MV-4-11 (cell line): ENCODE measurements around the gene CYTH4.
"Not testable (repeated sequence)": the region's sequence is repeated elsewhere in the genome, so short reads cannot be mapped to it uniquely, and the experiment has no call there.

Source experiments
- DNase-seq: peaks from one replicate; lab custom pipeline; 2025; lab: John Stamatoyannopoulos, UW

Gene CYTH4

DNA sequence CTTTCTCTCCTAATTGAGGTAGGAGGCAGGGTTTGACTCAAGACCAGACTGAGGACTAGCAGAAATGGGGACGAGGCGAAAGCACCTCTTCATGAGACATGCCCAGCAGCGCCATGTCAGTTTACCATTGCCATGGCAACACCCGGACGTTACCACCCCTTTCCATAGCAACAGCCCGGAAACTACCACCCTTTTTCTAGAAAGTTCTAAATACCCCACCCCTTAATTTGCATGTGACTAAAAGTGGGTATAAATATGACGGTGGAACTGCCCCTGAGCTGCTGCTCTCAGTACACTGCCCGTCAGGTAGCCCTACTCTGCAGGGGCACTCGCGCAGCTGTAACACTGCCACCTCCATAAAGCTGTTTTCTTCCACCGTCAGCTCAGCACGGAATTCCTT, 32.3 kb upstream of the CYTH4 start:
- no peak for DNase-seq

- DNase-seq = not testable (repeated sequence)
These were observed 30.5 kb upstream of the CYTH4 start for GRCh38 chr22:37251836-37252235.

GRCh38 chr22:37253126-37253660, 29.1 kb upstream of the CYTH4 start:
- no peak for DNase-seq

DNA sequence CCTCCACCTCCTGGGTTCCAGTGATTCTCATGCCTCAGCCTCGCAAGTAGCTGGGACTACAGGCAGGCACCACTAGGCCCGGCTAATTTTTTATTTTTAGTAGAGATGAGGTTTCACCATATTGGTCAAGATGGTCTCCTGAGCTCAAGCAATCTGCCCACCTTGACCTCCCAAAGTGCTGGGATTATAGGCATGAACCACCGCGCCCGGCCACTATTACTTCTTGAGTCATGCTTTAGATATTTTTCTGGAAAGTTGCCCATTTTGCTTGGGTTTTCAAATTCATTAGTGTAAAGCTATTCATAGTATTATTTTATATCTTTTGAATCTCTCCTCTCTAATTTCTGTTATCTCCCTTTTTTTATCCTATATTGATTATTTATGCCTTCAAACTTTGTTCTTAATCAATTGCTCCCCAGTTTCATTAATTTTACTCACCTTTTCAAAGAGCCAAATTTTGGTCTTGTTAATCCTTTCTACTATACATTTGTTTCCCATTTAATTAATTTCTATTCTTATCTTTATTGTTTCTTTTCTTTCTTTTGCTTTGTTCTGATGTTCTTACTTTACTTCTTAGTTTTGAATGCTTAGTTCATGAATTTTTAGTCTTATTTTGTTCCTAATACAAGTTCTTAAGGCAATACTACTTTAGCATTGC, 28.0 kb upstream of the CYTH4 start:
- DNase-seq = no peak

DNA sequence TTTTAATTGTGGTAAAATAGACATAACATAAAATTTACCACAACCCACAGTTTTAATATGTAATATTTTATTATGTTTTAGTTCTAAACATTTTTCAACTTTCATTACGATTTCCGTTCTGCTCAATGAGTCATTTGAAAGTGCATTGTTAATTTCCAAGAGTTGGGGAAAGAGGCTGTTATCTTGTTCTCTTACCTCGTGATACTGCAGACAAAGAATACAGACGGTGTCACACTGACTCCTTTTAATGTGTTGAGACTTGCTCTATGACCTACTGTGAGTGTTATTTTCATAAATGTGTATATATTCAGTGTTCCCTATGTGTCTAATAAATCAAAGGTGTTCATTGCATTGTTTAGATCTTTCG, 27.5 kb upstream of the CYTH4 start:
- DNase-seq = no peak

DNA sequence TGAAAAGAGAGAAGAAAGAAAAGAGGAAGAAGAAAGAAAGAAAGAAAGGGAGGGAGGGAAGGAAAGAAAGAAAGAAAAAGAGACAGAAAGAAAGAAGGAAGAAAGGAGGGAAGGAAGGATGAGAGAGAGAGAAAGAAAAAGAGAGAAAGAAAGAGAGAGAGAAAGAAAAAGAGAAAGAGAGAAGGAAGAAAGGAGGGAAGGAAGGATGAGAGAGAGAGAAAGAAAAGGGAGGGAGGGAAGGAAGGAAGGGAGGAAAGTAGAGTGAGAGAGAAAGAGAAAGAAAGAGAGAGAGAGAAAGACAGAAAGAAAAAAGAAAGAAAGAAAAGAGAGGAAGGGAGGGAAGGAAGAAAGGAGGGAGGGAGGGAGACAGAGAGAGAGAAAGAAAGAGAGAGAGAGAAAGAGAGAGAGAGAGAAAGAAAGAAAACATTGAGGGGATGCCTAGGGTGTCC, 26.7 kb upstream of the CYTH4 start:
- no peak for DNase-seq

DNA sequence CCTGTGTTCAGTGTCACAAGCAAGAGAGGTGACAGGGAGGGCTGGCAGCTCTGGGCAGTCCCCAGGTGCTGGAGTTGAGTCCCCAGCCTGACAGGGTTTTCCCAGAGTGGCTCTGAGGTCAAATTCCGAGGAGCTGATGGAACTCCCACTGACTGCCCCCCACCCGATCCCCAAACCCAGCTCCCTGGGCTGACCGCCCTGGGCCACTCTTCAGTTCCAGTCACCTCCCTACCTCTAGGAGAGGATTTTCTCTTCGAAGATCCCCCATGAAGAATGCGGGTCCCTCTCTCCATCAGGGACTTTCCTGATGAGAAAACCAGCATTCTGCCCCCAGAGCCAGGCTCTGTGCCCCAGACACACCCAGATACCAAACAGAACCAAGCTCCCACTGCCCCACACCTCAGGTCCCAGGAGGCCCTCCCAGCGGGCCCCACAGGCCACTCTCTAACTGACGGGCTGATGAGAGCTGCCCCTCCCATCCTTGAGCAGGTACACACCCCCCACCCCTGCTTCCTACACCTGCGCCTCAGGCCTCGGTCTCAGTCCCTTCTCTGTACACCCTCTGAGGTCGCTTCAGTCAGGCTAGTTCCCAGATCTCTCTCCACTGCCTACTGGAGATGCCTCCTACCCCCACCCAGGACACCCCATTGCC, 26.1 kb upstream of the CYTH4 start:
- DNase-seq = no peak

- DNase-seq = no peak
These were observed 24.1 kb upstream of the CYTH4 start for GRCh38 chr22:37258005-37258752.

DNA sequence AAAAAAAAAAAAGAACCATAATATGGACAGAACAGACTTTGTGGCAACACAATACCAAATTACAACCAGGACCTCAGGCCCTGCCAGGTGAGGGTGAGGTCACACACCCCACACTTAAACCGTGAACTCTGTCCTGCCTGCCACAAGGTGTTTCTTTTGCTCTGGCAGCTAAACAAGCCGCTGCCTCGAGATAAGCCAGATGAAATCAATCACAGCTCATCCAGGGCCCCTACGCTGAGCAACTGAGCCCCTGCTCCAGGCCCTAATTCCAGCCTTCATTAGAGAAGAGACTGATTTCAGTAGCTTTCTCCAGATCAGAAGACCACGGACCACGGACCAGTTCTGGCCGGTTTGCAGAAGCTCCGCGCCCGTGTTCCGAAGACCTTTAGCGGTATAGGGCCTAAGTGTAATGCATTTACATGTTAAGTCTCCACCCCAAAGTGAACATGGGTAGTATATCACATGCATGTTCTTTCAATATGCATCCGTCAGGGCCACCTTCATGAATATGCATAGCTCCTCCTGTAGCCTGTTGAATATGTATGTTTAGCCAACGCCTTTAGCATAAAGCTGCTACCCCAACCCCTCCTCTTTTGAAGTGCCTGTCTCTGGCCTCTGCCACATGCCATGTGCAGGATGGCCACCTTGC, 23.4 kb upstream of the CYTH4 start:
- DNase-seq = no peak

DNA sequence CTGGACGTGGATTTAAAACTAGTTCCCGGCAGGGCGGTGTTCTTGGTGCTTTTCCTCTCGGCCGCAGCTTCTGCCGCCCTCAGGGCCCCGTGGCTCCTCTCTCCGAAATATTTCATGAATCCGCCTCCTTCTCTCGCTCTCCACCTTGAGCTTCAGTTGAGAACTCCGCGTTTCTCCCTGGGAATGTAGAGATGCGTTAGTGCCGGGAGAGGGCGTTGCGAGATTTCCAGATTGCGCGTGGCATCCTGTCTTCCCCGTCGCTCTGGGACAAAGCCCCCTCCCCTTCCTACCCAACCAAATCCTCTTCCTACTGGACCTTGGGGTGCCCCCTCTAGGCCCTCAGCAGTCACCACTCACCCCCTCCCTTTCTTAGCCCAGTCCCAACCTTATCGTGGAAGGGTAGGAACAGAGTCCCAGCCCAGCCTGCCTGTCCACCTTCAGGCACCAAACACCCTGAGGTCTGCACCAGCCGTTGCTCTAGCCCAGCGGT, 22.7 kb upstream of the CYTH4 start:
- DNase-seq = peak; percentile 47

GRCh38 chr22:37260155-37260795, 22.0 kb upstream of the CYTH4 start:
- DNase-seq = no peak

- peak; percentile 44 for DNase-seq
These were observed 21.4 kb upstream of the CYTH4 start for GRCh38 chr22:37260901-37261336.

DNA sequence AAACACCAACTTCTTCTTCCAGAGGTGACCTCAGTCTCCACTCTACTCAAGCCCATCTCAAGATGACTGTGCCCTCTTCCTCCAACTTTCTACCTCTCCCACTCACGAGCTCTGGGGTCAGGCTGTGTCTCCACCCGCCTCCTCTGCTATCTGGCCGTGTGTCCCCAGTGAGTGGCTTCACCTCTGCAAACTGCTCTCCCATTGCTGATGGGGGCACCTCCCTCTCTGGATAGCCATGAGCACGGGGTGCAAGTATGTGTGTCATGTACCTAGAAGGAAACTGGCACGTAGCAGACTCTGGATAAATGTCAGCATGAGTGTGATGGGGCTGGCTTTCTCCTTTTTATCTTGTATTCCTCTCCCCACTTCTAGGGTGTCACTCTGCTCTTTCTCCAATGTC, 20.0 kb upstream of the CYTH4 start:
- no peak for DNase-seq

GRCh38 chr22:37263966-37264887, 18.1 kb upstream of the CYTH4 start:
- no peak for DNase-seq

- DNase-seq = no peak
These were observed 15.7 kb upstream of the CYTH4 start for GRCh38 chr22:37266581-37267134.

DNA sequence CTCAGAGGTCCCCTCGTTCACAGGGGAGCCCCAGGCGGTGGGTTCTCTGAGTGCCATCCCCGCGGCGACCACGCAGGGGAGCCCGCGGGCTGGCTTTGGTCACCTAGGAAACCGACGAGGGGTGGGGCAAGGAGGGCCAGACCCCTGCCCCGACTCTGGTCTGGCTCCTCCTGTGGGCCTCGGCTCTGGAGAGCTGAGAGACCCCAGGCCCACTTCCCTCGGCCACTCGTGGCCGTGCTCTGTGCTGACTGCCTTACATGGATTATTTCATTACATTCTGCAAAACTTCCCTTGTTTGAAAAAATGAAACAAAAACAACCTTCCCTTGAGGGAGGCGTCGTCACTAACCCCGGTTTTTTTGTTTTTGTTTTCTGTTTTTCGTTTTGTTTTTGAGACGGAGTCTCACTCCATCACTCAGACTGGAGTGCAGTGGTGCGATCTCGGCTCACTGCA, 15.1 kb upstream of the CYTH4 start:
- peak; percentile 29 for DNase-seq

- peak; percentile 89 for DNase-seq
These were observed 14.5 kb upstream of the CYTH4 start for GRCh38 chr22:37267661-37268413.

DNA sequence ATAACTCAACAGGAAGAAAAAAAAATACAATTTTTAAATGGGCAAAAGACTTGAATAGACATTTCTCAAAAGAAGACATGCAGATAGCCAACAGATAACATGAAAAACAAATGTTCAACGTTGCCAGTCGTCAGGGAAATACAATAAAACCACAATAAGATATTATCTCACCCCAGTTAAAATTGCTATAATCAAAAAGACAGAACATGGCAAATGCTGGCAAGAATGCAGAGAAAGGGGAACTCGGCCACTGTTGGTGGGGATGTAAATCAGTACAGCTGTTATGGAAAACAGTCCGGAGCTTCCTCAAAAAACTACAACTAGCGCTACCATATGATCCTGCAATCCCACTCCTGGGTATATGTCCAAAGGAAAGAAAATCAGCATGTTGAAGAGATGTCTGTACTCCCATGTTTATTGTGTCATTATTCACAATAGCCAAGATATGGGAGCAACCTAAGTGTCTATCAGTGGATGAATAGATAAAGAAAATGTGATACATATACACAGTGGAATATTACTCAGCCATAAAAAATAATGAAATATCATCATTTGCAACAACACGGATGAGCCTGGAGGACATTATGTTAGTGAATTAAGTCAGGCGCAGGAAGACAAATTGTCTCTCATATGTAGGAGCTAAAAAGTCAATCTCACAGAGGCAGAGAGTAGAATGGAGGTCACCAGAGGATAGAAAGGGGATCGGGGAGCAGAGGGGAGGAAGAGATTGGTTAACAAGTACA, 12.2 kb upstream of the CYTH4 start:
- DNase-seq = peak; percentile 71
